Posterior vena cava (tissue), 2 donors: ENCODE data around the gene AKAP13. TPM values are rescaled to one million over a fixed set of nuclear protein-coding genes. Genes with fewer than 3 reads are reported as not detected.

ENCODE experiments used
- DNase-seq: peaks from one replicate; pipeline ENCODE4 v3.0.0-alpha.2; 2020; ENCODE audit warnings: low spot score
- intact Hi-C, 2 donors: fragments of 100-400 bp; cut with DNase I; formaldehyde crosslinking; loops; one replicate each; pipeline versions ENCODE4 v1.14.1 to v1.14.2; 2022 to 2023
- total RNA-seq, 2 donors: library from RNA; stranded (reverse); fragmentation: NEBNext Ultra II Directional; extraction: Animal tissue kit (Norgen Biotek cat#: 25700); gene quantifications; one replicate each; pipeline ENCODE4 v1.2.1, GENCODE V29; 2021
- donor health status: DM: yes; HTN: yes; CAD: no.
- donor health status: DM: yes; HTN: yes; CAD: no.

Gene AKAP13
- total RNA-seq, 2 donors from 2014 or later = 214 TPM

DNA sequence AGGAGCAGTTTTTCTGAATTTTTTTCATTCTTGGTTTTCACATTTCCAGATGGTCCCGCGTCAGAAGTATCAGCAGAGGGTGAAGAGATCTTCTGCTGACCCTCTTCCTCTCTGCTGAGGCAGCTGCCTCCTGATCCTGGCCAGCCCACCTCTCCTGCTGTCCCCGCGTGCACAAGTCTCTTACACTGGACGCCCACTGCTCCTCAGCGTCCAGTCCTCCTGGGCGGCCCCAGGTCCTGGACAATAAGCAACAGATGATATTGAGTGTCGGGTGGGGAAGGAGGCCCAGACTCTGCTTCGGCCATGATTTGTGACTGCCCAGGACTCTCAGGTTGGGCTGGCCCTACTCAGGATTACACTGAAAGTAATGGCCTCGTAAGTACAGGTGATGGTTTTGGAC lies 364.2 kb downstream of the AKAP13 start:
- DNase-seq = peak; percentile 65
- intact Hi-C loops = loop anchor here in 1 of 2 donors (5.0 kb wide), 1 partner anchor 88 kb away; no protein-coding TSS in a partner anchor

DNA sequence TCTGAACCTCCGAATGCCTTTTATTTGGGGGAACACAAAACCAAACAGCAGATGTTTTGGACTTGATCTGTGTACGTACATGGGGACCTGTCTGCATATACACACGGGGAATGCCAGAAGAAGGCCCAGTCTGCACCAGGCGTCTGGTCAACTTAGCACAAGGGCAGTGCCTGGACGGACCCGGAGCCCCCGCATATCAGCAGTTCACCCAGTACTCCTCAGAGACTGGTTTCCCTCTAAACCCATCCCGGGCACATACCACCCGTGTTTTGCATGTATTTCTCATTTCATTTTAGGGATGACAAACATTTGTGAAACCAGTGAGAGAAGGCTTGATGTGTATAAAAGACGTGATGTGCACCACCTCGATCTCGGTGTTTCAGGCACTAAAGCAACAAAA lies 364.6 kb downstream of the AKAP13 start:
- DNase-seq = peak; percentile 80
- intact Hi-C loops = loop anchor here in 1 of 2 donors (5.0 kb wide), 1 partner anchor 87 kb away; no protein-coding TSS in a partner anchor

DNA sequence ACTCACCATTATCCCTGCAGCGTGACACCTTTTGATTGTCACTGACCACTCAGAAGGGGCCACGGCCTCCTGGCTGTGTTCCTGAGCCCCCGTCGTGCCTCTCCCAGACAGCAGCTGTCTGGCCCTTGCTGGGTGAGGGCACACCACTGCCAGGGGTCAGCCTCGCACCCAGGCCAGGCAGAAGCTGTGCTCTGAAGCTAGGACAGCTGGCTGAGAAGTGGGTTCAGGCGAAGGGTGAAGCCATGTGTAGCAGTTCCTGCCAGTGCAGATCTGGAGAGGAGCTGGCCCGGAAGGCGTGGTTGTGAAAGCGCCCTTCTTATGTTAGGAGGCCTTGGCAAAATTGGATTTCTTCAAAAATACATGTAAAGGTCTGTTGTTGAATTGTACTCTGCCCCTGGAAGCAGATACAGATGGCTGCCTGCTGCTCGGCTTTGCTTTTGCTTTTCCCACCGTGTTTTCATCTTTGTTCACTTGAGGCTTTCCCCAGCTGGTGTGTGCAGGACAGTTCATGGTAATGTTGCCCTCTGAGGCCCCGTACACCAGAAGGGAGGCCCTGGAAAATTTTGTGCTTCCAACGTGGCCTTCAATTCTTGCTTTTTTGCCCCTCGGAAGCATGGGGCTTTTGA lies 365.2 kb downstream of the AKAP13 start:
- DNase-seq = peak; percentile 77
- intact Hi-C loops = loop anchor here in 1 of 2 donors (5.0 kb wide), 1 partner anchor 87 kb away; no protein-coding TSS in a partner anchor

DNA sequence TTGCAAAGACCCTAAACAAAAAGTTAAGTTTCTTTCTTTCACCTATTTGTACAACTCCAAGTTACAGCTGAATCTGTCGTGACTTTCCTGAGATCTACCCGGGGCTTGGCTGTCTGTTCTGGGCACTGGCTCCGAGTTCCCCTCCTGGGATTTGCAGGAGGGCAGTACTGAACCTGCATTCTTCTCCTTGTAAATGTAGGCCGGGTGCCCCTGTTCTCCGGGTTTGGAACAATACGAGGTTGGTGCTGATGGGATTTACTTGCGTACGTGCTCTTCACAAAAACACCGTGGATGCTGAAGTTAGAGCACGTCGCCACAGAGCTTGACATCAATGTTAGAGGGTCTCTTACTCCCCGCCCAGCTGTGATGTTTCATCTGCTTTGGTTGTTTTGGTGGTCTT lies 366.2 kb downstream of the AKAP13 start:
- DNase-seq = peak; percentile 61
- intact Hi-C loops = loop anchor here in 1 of 2 donors (5.0 kb wide), 1 partner anchor 86 kb away; no protein-coding TSS in a partner anchor

DNA sequence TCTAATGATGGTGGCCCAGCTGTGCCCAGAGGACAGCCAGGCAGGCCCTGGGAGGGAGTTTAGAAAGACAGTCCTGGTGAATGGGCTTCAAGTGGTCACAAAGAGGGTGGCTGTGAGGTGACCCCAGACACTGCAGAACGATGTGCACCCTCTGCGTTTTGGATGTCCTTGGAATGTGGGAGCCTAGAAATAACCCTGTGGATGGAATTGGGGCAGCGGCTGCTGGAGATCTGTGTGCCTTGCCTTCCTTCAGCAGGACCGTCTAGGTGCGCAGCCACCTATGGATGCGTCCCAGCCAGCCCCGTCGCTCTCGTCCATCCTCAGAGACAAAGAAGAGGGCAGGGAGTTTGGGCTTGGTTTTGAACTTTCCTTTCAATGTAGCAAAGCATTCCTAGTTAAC lies 367.8 kb downstream of the AKAP13 start:
- intact Hi-C loops = loop anchor here in 1 of 2 donors (5.0 kb wide), 1 partner anchor 84 kb away; no protein-coding TSS in a partner anchor
- DNase-seq = peak; percentile 64

DNA sequence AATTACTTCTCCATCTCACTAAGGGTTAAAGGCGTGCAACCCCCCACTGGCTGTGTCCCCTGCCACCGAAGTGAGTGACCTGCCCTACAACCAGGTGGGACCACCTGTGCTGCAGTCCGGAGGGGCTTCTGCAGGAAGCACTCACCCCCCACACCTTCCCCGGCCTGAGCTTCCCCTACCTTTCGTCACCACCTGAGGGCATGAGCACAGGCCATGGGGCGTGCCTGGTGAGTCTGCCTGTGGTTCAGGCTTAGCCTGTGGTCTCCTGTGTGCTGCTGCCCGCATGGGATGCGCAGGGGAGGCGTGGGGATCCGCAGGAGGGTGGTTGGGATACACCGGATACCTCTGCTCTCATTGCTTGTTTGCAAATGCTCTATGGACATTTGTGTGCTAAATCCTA lies 368.3 kb downstream of the AKAP13 start:
- peak; percentile 81 for DNase-seq
- intact Hi-C loops = loop anchor here in 1 of 2 donors (5.0 kb wide), 1 partner anchor 84 kb away; no protein-coding TSS in a partner anchor

DNA sequence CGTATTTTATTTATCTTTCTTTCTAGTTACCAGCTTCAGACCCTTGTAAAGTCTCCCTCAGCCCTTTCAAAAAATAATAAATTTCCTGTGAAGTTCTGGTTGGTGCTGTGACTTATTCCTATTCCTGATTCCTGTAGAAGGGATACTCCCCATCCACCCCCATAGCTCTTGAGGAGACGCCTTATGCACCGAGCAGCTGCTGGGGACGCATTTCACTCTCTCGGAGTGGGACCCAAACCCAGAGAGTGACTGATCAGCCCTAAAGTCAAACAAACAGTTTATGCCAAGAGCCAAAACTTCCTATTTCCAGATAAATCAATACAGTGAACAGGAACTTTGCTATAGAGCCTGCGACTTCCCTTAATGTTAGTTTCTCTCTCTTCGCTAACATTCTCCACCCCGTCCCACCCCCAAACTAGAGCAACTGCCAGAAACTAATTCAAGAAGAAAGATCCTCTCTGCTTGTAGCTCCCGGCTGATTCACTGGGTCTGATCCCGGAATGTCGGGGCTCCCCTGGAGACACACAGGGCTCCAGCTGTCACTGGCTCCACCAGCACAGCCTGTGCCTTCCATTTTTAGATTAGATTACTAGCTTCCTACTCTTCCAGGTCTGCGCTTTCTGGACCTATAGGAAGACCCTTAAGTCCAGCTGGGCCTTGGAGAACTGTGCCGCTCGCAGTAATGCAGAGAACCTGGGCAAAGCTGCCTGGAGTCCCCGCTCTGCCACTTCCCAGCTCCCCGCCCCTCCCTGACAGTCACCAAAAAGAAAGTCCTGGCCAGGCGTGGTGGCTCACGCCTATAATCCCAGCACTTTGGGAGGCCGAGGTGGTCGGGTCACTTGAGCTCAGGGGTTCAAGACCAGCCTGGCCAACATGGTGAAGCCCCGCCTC lies 369.1 kb downstream of the AKAP13 start:
- intact Hi-C loops = loop anchor here in 1 of 2 donors (5.0 kb wide), 2 partner anchors 43 to 83 kb away; partner anchors contain the start of gene KLHL25
- peak; percentile 88 for DNase-seq

DNA sequence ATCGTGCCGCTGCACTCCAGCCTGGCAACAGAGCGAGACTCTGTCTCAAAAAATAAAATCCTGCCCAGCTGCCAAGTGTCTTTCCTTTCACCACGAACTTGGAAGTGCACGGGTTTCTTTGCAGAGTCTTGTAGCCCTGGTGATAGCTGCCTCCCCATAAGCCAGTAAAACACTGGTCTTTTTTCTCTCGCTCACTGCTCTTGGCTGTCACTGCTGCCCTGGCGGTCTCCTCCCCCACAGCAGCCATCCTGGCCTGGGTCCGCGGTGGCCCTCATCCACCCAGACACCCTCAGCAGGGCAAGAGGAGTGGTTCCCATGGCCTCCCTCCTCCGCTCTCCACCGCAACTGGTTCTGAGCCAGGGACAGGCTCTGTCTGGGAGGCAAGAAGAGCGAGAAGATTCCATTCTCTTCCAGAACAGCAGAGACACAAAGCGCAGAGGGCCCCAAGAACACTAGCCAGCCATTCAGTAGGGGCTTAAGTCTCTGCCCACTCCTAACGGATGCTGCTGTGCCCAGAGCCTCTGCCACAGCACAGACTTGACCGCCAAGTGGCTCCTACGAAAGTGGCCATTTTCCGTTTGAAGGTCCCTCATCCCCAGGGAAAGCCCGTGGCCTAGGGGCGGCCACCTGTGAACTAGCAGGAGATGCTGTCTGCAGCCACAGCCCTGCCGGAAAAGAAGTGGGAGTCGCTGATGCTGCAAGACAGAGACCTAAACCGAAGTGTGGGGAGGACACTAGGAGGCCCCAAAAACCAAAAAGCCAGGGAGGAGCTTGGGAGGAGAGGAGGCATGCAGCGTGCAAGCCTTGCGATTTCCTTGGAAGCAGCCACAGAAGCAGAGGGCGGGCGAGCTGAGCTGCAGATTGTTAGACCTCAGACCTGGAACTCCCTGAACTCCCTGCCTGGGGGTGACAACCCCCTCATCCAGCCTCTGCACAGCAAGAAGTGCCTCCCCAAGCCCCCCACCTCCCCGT lies 370.2 kb downstream of the AKAP13 start:
- DNase-seq = peak; percentile 95
- intact Hi-C loops = loop anchor here (1.0 to 5.0 kb wide), 2 partner anchors 28 to 42 kb away; partner anchors contain the start of gene KLHL25 (in 1 of the 2)

DNA sequence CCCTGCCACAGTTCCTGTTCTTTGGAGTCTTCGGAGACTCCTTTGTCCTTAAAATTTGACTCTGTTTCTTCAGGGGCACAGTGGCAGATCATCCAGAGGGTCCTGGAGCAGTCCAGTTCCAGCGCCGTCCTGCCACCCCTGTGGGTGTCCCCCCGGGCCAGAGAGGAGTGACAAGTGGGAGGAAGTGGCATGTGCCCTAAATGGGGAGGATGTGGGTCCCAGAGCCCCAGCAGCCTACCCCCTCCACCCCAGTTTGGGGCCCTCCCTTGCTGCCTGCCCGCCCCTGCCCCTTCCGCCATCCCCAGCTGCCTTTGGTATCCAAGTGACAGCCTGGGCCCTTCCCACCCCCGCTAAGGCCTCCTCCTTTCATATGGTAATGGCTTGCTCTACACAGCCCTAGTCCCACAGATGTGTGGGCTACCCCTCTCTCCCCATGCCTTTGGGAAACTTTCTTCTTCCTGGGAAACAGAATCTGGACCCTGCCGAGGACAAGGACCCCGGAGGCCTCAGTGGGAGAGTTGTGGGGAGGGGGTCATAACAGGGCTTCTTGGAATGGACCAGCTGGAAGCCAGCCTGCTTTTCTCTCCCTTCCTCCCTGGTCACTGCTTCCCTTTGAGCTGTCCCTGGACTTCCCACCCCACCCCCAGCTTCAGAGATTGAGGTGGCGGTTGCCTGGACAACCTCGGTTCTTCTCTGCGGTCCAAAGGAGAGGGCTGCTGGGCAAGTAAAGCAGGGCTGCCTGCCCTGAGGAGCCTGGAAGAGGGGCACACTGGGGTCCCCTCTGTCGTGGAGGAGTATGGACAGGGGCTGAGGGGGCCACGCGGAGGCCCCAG lies 371.1 kb downstream of the AKAP13 start:
- DNase-seq = peak; percentile 79
- intact Hi-C loops = loop anchor here (1.0 to 5.0 kb wide), 2 partner anchors 27 to 41 kb away; partner anchors contain the start of gene KLHL25 (in 1 of the 2)

DNA sequence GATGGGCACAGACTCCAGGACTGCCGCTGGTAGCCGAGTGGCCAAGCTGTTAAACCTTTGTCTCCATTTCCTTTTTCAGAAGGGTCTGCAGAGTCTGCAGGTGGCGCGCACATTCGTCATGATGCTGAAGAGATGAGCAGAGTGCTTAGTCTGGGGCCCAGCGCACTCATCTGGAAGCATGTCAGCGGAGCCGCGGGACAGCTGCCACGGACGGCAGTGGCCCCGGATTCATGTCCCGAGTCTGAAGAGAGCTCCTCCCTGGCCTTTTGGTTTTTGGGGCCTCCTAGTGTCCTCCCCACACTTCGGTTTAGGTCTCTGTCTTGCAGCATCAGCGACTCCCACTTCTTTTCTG lies 371.7 kb downstream of the AKAP13 start:
- intact Hi-C loops = loop anchor here in 1 of 2 donors (5.0 kb wide), 1 partner anchor 40 kb away; the partner anchor contains the start of gene KLHL25
- DNase-seq = peak; percentile 77

DNA sequence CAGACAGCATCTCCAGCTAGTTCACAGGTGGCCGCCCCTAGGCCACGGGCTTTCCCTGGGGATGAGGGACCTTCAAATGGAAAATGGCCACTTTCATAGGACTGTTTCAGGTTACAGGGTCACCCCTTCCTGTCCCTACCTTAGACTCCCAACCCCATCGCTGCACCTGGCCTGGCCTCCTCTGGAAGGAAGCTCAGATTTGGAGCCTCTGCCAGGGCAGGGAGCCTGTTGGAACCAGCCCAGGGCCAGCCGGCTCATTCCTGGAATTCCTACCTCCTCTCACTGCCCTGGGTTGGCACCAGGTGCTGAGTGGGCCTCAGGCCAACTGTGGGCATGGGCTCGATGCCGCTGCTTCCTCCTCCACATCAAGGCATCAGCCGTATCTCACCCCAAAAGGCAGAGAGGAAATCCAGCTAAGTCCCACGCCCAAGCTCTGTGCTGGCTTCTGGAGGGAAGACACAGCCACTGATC lies 372.1 kb downstream of the AKAP13 start:
- DNase-seq = peak; percentile 73
- intact Hi-C loops = loop anchor here in 1 of 2 donors (5.0 kb wide), 1 partner anchor 40 kb away; the partner anchor contains the start of gene KLHL25

DNA sequence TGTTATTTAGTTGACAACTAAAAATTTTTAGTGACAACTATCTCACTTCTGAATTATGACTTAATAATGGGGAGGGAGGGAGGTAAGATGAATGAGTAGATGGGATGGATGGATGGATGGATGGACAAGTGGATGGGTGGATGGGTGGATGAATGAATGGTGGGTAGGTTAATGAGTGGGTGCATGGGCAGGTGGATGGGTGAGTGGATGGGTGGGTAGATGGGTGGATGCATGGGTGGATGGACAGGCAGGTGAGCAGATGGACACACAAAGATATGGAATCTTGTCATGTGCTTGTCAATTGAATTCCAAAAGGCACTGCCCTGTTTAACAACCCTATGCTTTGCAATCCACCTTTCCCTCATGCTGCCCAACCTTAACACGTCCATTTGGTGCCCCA lies 372.9 kb downstream of the AKAP13 start:
- DNase-seq = no peak
- intact Hi-C loops = loop anchor here in 1 of 2 donors (5.0 kb wide), 1 partner anchor 39 kb away; the partner anchor contains the start of gene KLHL25

DNA sequence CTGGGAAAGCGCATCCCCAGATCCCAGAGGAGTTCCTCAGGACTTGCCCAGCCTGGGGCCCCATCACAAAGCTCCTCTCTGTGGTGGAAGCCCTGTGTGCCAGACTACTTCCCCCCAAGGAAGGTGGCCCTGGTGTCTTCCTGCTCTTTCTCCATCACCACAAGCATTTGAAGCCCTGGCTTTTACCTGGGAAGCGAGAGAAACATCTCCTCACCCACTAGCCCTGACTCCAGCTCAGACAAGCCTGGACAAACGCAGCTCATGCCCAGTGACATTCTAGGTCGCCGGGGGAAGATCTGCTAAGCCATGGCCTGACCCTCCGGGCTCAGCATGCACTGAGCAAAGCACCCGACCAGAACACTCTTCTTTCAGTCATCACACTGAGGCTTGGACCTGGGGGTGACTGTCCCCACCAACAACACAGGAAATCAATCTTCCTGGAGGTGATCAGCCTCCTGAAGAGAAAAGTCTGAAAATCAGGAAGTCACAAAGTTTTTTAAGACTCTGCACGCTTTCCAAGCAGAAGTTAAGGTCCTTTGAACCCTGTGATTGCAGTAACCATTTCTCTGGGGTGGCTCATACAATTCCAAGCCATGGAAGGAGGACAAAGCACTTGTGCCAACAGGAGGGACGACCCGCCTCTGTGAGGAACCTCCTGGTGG lies 373.5 kb downstream of the AKAP13 start:
- intact Hi-C loops = loop anchor here in 1 of 2 donors (5.0 kb wide), 1 partner anchor 38 kb away; the partner anchor contains the start of gene KLHL25
- peak; percentile 47 for DNase-seq

DNA sequence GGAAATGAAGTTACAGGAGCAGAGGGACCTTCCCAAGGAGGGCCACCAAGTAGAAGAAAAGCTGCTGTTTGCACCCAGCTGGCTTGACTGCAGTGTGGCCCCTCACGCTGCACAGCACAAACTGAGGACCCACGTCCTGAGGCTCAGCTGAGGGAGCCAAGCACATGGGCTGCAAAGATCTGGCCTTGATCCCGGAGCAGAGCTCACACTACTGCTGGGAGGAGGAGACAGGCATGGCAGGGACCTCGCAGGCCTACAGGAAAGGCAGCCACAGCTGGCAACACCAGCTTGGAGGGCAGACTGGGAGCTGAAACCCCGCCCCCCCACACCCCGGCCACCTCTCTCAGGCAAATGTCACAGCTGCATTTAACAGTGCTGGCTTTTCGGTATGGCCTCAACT lies 374.6 kb downstream of the AKAP13 start:
- intact Hi-C loops = loop anchor here in 1 of 2 donors (5.0 kb wide), 1 partner anchor 37 kb away; the partner anchor contains the start of gene KLHL25
- peak; percentile 83 for DNase-seq

DNA sequence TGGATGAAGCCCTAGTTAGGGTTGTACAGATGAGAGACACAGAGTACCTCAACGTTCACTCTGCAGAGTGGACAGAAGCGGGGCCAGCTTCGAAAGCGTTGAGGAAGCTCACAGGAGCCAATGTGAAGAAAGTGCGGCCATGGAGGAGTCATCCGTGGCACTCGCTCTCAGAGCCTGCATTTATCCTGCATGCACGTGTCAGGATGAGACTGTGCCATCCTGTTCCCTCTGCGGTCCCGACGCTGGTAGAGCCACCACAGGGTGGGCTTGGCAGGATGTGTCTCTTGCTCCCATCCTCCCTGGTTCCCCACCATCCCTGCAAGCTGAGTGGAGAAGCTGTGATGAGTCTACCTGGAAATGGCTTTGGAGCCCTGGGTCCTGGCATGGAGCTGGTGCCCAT lies 375.1 kb downstream of the AKAP13 start:
- peak; percentile 31 for DNase-seq

DNA sequence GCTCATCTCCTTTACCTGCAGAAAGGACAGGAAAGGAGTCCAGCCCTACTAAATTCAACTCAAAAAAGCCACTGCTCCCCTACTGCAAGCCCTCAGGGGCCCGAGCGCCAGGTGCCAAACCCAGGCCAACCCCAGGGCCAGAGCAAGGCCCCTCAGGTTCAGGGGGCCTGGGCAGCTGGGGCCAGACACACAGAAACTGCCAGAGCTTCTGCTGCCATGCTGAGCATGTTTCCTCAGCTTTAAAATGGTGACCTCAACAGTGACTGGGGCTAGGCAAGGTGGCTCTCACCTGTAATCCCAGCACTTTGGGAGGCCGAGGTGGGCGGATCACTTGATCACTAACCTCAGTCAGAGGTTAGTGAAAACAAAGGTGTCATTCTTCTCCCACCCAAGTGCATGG lies 375.5 kb downstream of the AKAP13 start:
- intact Hi-C loops = no loop called here
- DNase-seq = peak; percentile 18

More for the DNA sequence above, 375.1 kb downstream of the AKAP13 start:
- intact Hi-C loops = no loop called here
